Type B pancreatic cell (in vitro differentiated cells): Measurements from ENCODE around the gene MAD1L1. TPM values are rescaled to one million over a fixed set of nuclear protein-coding genes. Genes with fewer than 3 reads are reported as not detected.

Source experiments
- DNase-seq: peaks from one replicate; pipeline ENCODE4 v3.0.0; 2021; ENCODE audit warnings: mixed read lengths; ENCODE audit not compliant: unreplicated experiment; ENCODE audit errors: extremely low spot score
- H3K27ac Mint-ChIP-seq: 2 replicates; pipeline ENCODE4 v1.8.0; 2021; ENCODE audit warnings: mild to moderate bottlenecking, mixed read lengths
- H3K27me3 Mint-ChIP-seq: 2 replicates; pipeline ENCODE4 v1.8.0; 2021; ENCODE audit warnings: mixed read lengths
- H3K36me3 Mint-ChIP-seq: 2 replicates; pipeline ENCODE4 v1.8.0; 2021; ENCODE audit warnings: mixed read lengths
- H3K4me1 Mint-ChIP-seq: one replicate; pipeline ENCODE4 v1.8.0; 2021; ENCODE audit warnings: mixed read lengths; ENCODE audit not compliant: unreplicated experiment
- H3K4me3 Mint-ChIP-seq: 2 replicates; pipeline ENCODE4 v1.8.0; 2021; ENCODE audit warnings: mild to moderate bottlenecking, mixed read lengths
- H3K9me3 Mint-ChIP-seq: 2 replicates; pipeline ENCODE4 v1.8.0; 2021; ENCODE audit warnings: mixed read lengths
- CTCF ChIP-seq: fragments of 200-600 bp; sonication (generic); conservative IDR thresholded peaks from 2 replicates; pipeline ENCODE4 v1.5.0; 2021; ENCODE audit warnings: antibody characterized with exemption, mild to moderate bottlenecking
- total RNA-seq: library from RNA; stranded (reverse); gene quantifications from 2 replicates; pipeline ENCODE4 v1.2.1, GENCODE V29; 2021; ENCODE audit warnings: low replicate concordance

MAD1L1 gene
- total RNA-seq, 1 donor from 2014 or later = 40.7 TPM

GRCh38 chr7:2126621-2127020 lies 106.1 kb downstream of the MAD1L1 start:
- H3K4me1 Mint-ChIP-seq = peaks cover 18% of the 10 kb centered on the region
- no peak overlapping the region for H3K4me3 Mint-ChIP-seq
- H3K9me3 Mint-ChIP-seq = no peaks in the 10 kb centered on the region
- TF ChIP-seq CTCF = no peak
- H3K27me3 Mint-ChIP-seq = no peaks in the 10 kb centered on the region
- DNase-seq = no peak
- no peaks in the 10 kb centered on the region for H3K36me3 Mint-ChIP-seq
- no peak overlapping the region for H3K27ac Mint-ChIP-seq

DNA sequence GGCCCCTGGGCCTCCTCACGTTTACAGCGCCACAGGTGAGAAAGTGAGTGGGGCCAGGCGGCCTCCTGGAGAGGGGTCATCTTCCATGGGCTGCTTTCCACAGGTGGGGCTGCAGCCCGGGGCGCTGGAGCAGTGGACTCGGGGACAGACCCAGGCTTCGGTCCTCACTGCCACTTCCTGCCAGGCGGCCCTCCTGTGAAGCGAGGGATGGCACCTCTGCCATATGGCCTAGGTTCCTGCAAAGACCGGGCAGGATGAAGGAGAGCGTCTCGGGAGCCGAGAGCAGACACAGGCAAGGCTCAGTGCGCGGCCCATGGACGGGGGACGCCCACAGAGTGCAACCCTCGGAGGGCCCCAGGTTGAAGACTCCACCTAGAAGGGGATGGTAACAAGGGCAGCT lies 106.8 kb downstream of the MAD1L1 start:
- Mint-ChIP-seq H3K4me3 (no peak overlapping the region), H3K27me3 (no peaks in the 10 kb centered on the region), H3K4me1 (peaks cover 15% of the 10 kb centered on the region), H3K27ac (no peak overlapping the region), H3K36me3 (no peaks in the 10 kb centered on the region), H3K9me3 (no peaks in the 10 kb centered on the region)
- no peak for TF ChIP-seq CTCF
- no peak for DNase-seq

GRCh38 chr7:2124604-2125345 lies 108.0 kb downstream of the MAD1L1 start:
- TF ChIP-seq CTCF = no peak
- DNase-seq = no peak
- Mint-ChIP-seq H3K27me3 (no peaks in the 10 kb centered on the region), H3K4me3 (no peak overlapping the region), H3K9me3 (no peaks in the 10 kb centered on the region), H3K27ac (no peak overlapping the region), H3K36me3 (no peaks in the 10 kb centered on the region), H3K4me1 (peaks cover 11% of the 10 kb centered on the region)

DNA sequence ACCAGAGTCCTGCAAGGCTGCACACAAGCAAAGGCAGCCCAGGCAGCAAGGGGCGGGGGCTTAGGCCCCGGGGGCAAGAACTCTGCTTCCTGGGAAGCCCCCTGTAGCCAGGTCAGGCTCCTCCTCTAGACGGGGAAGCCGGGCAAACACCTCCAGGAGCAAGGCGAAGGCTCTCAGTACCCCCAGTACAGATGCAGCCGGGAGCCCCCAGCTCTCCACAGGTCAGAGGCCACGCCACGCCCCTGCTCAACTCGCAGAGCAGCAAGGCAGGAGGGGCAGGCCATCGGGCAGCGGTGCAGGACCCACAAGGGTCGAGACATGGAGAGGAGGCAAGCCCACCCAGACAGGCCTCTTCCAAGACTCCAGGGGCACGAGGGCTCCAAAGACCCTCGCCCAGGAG lies 108.8 kb downstream of the MAD1L1 start:
- Mint-ChIP-seq H3K27me3 (no peaks in the 10 kb centered on the region), H3K4me1 (peaks cover 7% of the 10 kb centered on the region), H3K27ac (no peak overlapping the region), H3K36me3 (no peaks in the 10 kb centered on the region), H3K9me3 (no peaks in the 10 kb centered on the region), H3K4me3 (no peak overlapping the region)
- TF ChIP-seq CTCF = no peak
- DNase-seq = no peak

DNA sequence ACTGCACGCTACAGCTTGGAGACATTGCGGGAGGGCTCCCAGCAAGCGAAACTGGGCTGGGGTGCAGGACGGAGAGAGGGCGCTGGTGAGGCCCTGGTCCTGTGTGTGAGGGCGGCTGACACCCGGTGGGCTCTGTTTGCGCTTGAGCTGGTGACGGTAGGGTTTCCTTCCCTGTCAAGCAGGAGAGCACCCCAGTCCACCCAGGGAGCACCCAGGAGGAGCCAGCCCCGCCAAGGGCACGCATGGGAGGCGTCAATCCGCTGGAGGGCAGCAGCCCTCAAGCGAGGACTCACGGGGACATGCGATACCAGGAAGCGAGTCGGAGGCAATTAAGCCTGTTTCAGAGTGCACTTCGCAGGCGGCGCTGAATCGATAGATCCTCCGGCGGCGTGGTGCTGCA lies 109.4 kb downstream of the MAD1L1 start:
- no peaks in the 10 kb centered on the region for H3K9me3 Mint-ChIP-seq
- H3K36me3 Mint-ChIP-seq = no peaks in the 10 kb centered on the region
- H3K4me3 Mint-ChIP-seq = no peak overlapping the region
- peaks cover 5% of the 10 kb centered on the region for H3K4me1 Mint-ChIP-seq
- no peak for DNase-seq
- no peaks in the 10 kb centered on the region for H3K27me3 Mint-ChIP-seq
- no peak overlapping the region for H3K27ac Mint-ChIP-seq
- TF ChIP-seq CTCF = no peak

- no peak for TF ChIP-seq CTCF
- Mint-ChIP-seq H3K4me3 (no peak overlapping the region), H3K27ac (no peak overlapping the region), H3K36me3 (no peaks in the 10 kb centered on the region), H3K4me1 (no peaks in the 10 kb centered on the region), H3K9me3 (no peaks in the 10 kb centered on the region), H3K27me3 (no peaks in the 10 kb centered on the region)
- no peak for DNase-seq
Observed at GRCh38 chr7:2122651-2123050, 110.1 kb downstream of the MAD1L1 start.
